Progenitor cell of endocrine pancreas (in vitro differentiated cells): Measurements from ENCODE around the gene EXOSC1. TPM values are rescaled to one million over a fixed set of nuclear protein-coding genes. Genes with fewer than 3 reads are reported as not detected.

Experiments used
- DNase-seq: peaks from one replicate; pipeline ENCODE4 v3.0.0; 2021; ENCODE audit warnings: low spot score; ENCODE audit not compliant: unreplicated experiment
- H3K27ac Mint-ChIP-seq: 2 replicates; pipeline ENCODE4 v1.8.0; 2021; ENCODE audit warnings: mild to moderate bottlenecking, moderate library complexity, mixed read lengths
- H3K27me3 Mint-ChIP-seq: 2 replicates; pipeline ENCODE4 v1.8.0; 2021; ENCODE audit warnings: mixed read lengths
- H3K36me3 Mint-ChIP-seq: 2 replicates; pipeline ENCODE4 v1.8.0; 2022; ENCODE audit warnings: mixed read lengths; ENCODE audit not compliant: insufficient read depth
- H3K4me1 Mint-ChIP-seq: 2 replicates; pipeline ENCODE4 v1.8.0; 2021; ENCODE audit warnings: low read depth, mixed read lengths
- H3K4me3 Mint-ChIP-seq: 2 replicates; pipeline ENCODE4 v1.8.0; 2021; ENCODE audit warnings: low read depth, mild to moderate bottlenecking, moderate library complexity, mixed read lengths
- H3K9me3 Mint-ChIP-seq: 2 replicates; pipeline ENCODE4 v1.8.0; 2021; ENCODE audit warnings: low read depth, mixed read lengths
- total RNA-seq: library from RNA; stranded (reverse); gene quantifications from 2 replicates; pipeline ENCODE4 v1.2.1, GENCODE V29; 2021
- TF ChIP-seq, protein P1 (sequence below): fragments of 200-600 bp; sonication (generic); IDR thresholded peaks from one replicate; pipeline ENCODE4 v1.5.0; 2021; ENCODE audit warnings: antibody characterized with exemption, mild to moderate bottlenecking; ENCODE audit not compliant: unreplicated experiment

Gene EXOSC1
- total RNA-seq, 1 donor from 2014 or later = 38.0 TPM

DNA sequence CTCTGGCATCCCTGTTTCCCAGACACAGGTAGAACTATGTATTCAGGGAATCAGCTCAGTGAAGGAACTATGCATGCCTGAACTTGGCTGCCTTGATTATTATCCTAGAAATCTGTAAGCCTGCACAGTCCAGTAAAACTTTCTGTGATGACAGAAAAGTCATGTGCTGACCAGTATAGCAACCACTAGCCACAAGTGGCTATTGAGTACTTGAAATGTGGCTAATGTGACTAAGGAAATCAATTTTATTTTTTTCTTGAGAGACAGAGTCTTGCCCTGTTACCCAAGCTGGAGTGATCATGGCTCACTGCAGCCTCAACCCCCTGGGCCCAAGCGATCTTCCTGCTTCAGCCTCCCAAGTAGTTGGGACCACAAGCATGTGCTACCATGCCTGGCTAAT is 3.5 kb downstream of the EXOSC1 start:
- TF ChIP-seq, protein P1, sequence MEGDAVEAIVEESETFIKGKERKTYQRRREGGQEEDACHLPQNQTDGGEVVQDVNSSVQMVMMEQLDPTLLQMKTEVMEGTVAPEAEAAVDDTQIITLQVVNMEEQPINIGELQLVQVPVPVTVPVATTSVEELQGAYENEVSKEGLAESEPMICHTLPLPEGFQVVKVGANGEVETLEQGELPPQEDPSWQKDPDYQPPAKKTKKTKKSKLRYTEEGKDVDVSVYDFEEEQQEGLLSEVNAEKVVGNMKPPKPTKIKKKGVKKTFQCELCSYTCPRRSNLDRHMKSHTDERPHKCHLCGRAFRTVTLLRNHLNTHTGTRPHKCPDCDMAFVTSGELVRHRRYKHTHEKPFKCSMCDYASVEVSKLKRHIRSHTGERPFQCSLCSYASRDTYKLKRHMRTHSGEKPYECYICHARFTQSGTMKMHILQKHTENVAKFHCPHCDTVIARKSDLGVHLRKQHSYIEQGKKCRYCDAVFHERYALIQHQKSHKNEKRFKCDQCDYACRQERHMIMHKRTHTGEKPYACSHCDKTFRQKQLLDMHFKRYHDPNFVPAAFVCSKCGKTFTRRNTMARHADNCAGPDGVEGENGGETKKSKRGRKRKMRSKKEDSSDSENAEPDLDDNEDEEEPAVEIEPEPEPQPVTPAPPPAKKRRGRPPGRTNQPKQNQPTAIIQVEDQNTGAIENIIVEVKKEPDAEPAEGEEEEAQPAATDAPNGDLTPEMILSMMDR = no peak
- DNase-seq = no peak
- H3K27ac Mint-ChIP-seq = no peak overlapping the region
- no peaks in the 10 kb centered on the region for H3K27me3 Mint-ChIP-seq
- no peaks in the 10 kb centered on the region for H3K9me3 Mint-ChIP-seq
- peaks cover 19% of the 10 kb centered on the region for H3K4me1 Mint-ChIP-seq
- H3K4me3 Mint-ChIP-seq = no peak overlapping the region
- H3K36me3 Mint-ChIP-seq = peaks cover 12% of the 10 kb centered on the region

DNA sequence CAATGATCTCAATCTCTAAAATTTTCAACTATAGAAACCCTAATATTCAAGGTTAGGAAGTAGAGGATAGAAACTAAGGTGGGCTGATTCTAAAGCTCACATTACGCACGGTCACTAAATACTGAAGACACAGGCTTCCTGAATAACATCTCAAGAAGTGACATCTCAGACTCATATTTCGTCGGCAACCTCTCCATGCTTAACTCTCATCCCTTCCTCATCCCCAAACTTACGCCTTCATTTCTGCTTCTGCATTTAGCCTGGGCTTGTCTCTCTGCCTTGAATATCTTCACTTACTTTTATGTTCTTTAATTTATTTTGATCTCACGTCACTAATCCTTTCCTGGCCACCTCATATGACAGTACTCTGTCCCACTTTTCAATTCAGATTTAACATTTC is 10.6 kb downstream of the EXOSC1 start:
- no peaks in the 10 kb centered on the region for H3K9me3 Mint-ChIP-seq
- no peak overlapping the region for H3K4me3 Mint-ChIP-seq
- no peak overlapping the region for H3K27ac Mint-ChIP-seq
- DNase-seq = no peak
- H3K27me3 Mint-ChIP-seq = no peaks in the 10 kb centered on the region
- no peaks in the 10 kb centered on the region for H3K4me1 Mint-ChIP-seq
- peaks cover 16% of the 10 kb centered on the region for H3K36me3 Mint-ChIP-seq
- TF ChIP-seq, protein P1 = no peak

DNA sequence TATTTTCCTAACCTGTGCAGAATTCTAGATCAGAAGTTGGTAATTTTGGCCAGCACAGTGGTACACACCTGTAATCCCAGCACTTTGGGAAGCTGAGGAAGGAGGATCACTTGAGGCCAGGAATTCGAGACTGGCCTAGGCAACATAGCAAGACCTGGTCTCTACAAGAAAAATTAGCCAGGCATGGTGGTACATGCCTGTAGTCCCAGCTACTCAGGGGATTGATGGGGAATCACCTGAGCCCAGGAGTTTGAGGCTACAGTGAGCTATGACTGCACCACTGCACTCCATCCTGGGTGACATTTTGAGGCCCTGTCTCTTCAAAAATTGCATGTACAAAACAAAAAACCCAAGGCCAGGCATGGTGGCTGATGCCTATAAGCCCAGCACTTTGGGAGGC is 11.2 kb downstream of the EXOSC1 start:
- Mint-ChIP-seq H3K36me3 (peaks cover 15% of the 10 kb centered on the region), H3K9me3 (no peaks in the 10 kb centered on the region), H3K27me3 (no peaks in the 10 kb centered on the region), H3K4me1 (no peaks in the 10 kb centered on the region), H3K27ac (peak overlapping the region; percentile 62), H3K4me3 (no peak overlapping the region)
- TF ChIP-seq, protein P1 = no peak
- no peak for DNase-seq

DNA sequence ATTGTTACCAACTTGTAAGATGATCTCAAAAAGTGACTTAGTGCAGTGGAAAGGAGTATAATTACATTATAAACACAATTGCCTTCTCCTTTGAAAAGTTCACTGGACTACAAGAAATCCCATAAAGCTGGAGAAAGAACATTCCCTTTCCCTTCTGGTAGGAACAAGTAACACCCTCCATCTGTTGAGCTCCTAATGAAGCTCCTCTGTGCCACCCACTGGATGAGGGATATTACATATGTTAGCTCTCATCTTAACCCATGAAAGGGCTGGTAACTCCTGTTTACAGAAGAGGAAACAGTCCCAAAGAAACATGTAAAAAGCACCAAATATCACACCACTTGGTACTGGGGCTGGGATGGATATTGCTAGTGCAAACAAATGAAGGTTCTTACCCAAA is 11.8 kb downstream of the EXOSC1 start:
- no peak overlapping the region for H3K27ac Mint-ChIP-seq
- H3K4me3 Mint-ChIP-seq = no peak overlapping the region
- H3K27me3 Mint-ChIP-seq = no peaks in the 10 kb centered on the region
- H3K36me3 Mint-ChIP-seq = peaks cover 16% of the 10 kb centered on the region
- DNase-seq = no peak
- TF ChIP-seq, protein P1 = no peak
- H3K4me1 Mint-ChIP-seq = peaks cover 1% of the 10 kb centered on the region
- H3K9me3 Mint-ChIP-seq = no peaks in the 10 kb centered on the region

DNA sequence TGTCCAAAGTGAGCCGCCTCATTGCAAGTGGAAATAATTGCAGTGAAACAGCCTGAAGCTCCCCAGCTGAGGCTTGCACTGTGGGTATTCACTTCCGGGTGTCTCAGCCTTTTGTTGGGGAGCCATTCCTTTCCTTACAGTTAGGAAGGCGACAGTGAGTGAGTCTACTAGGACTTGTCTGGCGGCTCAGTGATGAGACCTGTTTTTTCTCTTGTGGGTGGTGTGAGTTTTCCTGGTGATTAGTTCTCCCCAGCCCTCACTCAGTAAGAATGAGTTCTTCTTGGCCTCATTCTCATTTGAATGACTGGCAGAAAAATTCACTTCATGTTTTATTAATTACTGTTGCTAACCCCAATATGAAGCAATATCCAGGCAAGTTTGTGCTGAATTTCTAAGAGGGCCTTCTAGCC is 17.2 kb downstream of the EXOSC1 start:
- TF ChIP-seq, protein P1 = no peak
- Mint-ChIP-seq H3K4me1 (peaks cover 18% of the 10 kb centered on the region), H3K36me3 (peaks cover 13% of the 10 kb centered on the region), H3K9me3 (no peaks in the 10 kb centered on the region), H3K27me3 (no peaks in the 10 kb centered on the region), H3K4me3 (peak overlapping the region; percentile 47), H3K27ac (peak overlapping the region; percentile 29)
- no peak for DNase-seq
